NT2/D1 (cell line): ENCODE measurements around the gene ITGB4.

Experiments used
- SUZ12 ChIP-seq: IDR thresholded peaks from 2 replicates; pipeline ENCODE4 v1.6.1; 2011; ENCODE audit not compliant: insufficient read length, insufficient read depth; ENCODE audit errors: extremely low read depth
- YY1 ChIP-seq: IDR thresholded peaks from 2 replicates; pipeline ENCODE4 v1.6.1; 2011; ENCODE audit not compliant: insufficient read length, insufficient read depth
- ZNF274 ChIP-seq: IDR thresholded peaks from 2 replicates; pipeline ENCODE4 v1.6.1; 2011; ENCODE audit warnings: mild to moderate bottlenecking, low read depth, low read length

GRCh38 chr17:75769536-75769935 lies 48.3 kb downstream of the ITGB4 start:
- TF ChIP-seq YY1 = no peak
- no peak for TF ChIP-seq ZNF274
- no peak for TF ChIP-seq SUZ12
